Stimulated activated CD4-positive, alpha-beta T cell treated with anti-CD3 and anti-CD28 coated beads, Interleukin-4, amount 100 ng/mL, for 24 hours (primary cell): ENCODE data around the gene FAM180B.
"Not testable (repeated sequence)": the region's sequence is repeated elsewhere in the genome, so short reads cannot be mapped to it uniquely, and the experiment has no call there.

ENCODE experiments used
- DNase-seq: peaks from one replicate; pipeline ENCODE4 v3.0.0-alpha.2; 2020

The FAM180B gene

DNA sequence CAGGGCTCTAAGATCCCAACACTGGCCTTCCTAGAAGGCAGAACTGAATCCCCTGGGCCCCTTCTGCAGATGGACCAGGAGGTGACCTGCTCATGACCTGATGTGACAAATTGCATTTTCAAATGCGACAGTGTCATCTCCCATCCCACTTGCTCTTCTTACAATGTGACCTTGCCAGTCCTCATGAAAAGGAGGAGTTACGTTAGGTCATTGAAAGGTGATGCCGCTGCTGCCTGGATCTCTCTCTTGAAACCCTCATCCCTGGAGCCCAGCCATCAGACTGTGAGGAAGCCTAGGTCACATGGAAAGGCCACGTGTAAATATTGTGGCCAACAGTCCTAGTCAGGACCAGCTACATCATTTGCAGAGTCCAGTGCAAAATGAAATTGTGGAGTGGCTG is 13.4 kb downstream of the FAM180B start:
- DNase-seq = no peak

DNA sequence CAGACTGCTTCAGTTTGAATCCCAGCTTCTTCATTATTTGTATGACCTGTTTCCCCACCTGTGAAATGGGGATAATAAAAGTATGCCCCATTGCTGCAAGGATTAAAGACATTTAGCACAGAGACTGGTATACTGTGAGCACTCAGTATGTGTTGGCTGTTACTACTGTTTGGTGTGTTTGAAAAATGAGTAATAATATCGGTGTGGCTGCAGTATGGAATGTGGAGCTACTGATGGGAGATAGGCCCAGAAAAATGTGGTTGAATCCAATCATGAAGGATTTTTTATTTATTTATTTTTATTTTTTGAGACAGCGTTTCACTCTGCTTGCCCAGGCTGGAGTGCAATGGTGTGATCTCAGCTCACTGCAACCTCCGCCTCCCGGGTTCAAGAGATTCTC is 16.8 kb downstream of the FAM180B start:
- no peak for DNase-seq

DNA sequence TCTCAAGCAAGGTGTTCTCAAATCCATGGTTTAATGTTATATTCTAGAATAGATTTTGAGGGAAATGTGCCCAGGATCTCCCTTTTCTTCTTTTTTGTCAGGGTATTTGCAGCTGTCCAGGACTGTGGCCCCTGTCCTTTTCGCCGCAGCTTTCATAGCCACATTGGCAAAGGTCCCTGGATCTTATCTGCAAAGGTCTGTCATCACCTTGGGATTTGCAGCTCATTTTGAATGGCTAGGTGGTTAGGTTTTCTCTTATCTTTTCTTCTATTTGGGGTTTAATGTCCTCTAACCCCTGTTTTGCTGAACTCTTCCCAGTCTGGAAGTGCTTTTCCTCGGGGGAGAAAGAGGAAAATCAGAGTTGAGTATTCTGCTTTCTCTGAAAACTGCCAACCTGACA is 19.4 kb downstream of the FAM180B start:
- no peak for DNase-seq

GRCh38 chr11:47606731-47607130 is 20.3 kb downstream of the FAM180B start:
- DNase-seq = no peak

DNA sequence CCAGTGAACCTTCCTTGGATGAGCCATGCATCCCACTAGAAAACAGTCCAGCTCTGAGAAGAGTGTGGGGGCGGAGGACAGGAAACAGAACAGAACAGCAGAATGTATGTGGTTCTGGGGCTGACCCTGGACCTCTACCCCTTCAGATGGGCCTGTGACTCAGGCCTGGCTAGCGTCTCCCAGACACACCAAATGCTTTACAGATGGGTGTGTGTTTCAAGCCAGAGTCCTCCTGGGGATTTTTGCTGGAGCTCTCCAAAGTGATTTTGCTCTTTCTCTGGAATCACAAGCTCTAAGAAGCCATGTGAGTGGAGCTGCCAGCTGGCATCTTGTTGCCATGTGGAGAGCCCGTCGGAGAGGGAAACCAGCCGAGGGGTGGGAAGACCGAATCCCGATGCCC is 20.9 kb downstream of the FAM180B start:
- DNase-seq = no peak

GRCh38 chr11:47609675-47610074 is 23.2 kb downstream of the FAM180B start:
- DNase-seq = no peak

GRCh38 chr11:47611348-47611794 is 24.9 kb downstream of the FAM180B start:
- DNase-seq = no peak

DNA sequence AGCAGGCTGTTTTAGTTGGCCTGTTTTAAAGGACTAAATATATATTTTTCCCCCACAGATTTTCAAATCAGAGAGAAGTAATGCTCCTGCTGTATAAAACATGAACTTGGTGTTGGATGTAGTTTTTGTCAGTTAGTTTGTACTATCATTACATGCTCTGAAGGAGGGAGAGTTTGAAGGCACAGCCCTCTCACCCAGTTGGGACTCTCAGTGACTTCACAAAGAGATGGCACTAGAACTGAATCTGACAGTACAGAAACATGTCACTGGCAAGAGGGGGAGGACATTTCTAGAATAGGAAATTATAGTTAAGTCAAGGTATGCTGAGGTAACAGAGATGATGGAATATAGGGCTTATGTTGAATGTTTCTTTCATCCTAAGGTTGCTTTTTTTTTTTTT is 28.8 kb downstream of the FAM180B start:
- no peak for DNase-seq

DNA sequence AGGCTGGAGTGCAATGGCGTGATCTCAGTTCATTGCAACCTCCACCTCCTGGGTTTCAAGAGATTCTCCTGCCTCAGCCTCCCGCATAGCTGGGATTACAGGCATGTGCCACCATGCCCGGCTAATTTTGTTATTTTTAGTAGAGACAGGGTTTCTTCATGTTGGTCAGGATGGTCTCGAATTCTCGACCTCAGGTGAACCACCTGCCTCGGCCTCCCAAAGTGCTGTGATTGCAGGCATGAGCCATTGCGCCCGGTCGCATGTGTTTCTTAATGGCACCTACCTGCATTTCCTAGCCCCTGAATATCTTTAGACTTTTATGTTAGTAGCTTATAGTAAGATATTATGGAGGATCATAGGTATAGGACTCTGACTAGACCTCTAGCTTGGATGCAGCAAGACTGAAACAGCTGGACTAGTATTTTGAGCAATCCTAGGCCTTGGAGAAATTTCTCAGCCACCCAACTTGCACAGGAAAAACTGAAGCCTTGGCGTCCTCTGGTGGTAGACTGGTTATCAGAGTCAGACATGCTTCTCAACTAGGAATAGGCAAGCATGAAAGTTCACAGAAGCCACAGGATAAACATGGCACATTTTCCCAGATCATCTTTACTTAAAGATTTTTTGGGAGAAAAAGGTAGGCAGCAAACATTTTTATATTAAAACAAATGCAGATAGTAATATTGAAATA is 30.4 kb downstream of the FAM180B start:
- DNase-seq = peak; percentile 9

DNA sequence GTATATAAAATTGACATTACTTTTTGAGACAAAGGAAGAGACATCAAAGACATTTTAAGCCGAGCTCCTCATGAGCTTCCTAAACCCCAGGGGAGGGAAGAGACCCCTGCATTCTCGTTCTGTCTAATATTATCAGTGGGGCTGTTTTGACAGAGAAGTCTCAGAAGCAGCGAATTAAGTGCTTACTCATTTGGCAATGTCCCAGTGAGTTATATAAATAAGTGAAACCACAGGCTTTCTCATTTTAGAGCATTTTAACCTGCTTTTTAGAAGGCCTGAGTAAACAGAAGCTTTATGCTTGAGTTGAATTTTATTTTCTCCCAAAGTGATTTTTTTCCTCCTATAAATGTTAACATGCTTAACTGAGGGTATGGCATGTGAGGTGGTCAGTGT is 30.9 kb downstream of the FAM180B start:
- no peak for DNase-seq

- DNase-seq = no peak
These were observed 34.4 kb downstream of the FAM180B start for GRCh38 chr11:47620836-47621378.

- no peak for DNase-seq
These were observed 39.8 kb downstream of the FAM180B start for GRCh38 chr11:47626234-47626633.

DNA sequence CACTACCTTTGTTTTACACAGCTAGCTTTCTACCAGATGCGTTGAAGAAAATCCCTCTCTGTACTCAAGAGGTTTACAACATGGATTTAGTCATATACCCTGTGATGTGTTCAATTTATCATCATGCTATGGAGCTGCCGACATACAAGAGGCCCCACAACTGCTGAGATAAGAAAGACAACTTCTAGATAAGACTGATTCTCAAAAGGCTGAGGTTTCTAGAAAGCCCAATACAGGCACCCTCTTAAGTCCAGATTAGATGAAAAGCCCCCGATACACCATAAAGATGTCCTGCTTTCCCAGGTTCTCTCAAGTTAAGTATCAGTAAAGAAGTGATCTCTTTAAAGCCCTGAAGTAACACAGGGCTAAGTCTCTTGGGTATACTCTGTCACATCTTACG is 41.5 kb downstream of the FAM180B start:
- no peak for DNase-seq

DNA sequence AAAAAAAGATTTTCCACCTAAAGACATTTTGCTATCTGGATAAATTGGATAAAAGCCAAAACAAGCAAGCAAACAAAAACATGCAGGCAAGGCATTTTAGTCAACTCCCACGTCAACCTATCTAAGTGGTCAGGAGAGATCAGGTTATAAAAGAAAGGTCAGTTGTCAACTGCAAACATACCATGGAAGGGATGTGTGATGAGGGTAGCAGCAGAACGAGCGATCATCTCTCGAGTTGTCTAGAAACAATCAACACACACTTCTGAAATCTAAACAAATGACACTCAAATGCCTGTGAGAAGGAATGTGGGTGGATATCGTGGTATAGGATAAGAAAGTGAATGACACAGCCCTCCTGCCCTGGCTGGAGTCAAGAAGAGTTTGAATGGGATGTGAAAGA is 45.0 kb downstream of the FAM180B start:
- no peak for DNase-seq

GRCh38 chr11:47636331-47636730 is 49.9 kb downstream of the FAM180B start:
- DNase-seq = not testable (repeated sequence)
